CD14-positive monocyte (primary cell): ENCODE data around the gene GALNT15. TPM values are rescaled to one million over a fixed set of nuclear protein-coding genes. Genes with fewer than 3 reads are reported as not detected.

Source experiments
- DNase-seq, 3 donors: peaks; one replicate each; pipeline ENCODE4 v3.0.0-alpha.2; 2011 to 2022
- H2AFZ ChIP-seq: 2 replicates; pipeline ENCODE4 v1.6.0; 2012; ENCODE audit warnings: mild to moderate bottlenecking, low read depth, low read length, inconsistent platforms; ENCODE audit not compliant: insufficient read depth, poor library complexity, severe bottlenecking
- H3K27ac ChIP-seq, 2 donors: 1 replicate in 1 of 2; 2 replicates in 1 of 2; pipeline ENCODE4 v1.5.1; 2012 to 2013; ENCODE audit warnings: low read length in 2 of 2, control low read depth in 1 of 2, inconsistent platforms in 1 of 2, low read depth in 1 of 2, mild to moderate bottlenecking in 1 of 2
- H3K27me3 ChIP-seq, 2 donors: one replicate each; pipeline versions ENCODE4 v1.6.0 to v1.6.1; 2011 to 2013; ENCODE audit warnings: low read length in 2 of 2; ENCODE audit not compliant: control insufficient read depth in 2 of 2, insufficient read depth in 2 of 2
- H3K36me3 ChIP-seq, 2 donors: replicated peaks in 1 of 2; 1 replicate in 1 of 2; 2 replicates in 1 of 2; pipeline versions ENCODE4 v1.5.1 to v1.6.1; 2012 to 2013; ENCODE audit warnings: low read length in 2 of 2, control low read depth in 1 of 2, inconsistent platforms in 1 of 2, mild to moderate bottlenecking in 1 of 2; ENCODE audit not compliant: insufficient read depth in 2 of 2, control insufficient read depth in 1 of 2
- H3K4me1 ChIP-seq, 2 donors: 1 replicate in 1 of 2; 2 replicates in 1 of 2; pipeline versions ENCODE4 v1.5.1 to v1.6.1; 2012 to 2013; ENCODE audit warnings: low read length in 2 of 2, control low read depth in 1 of 2, inconsistent platforms in 1 of 2, mild to moderate bottlenecking in 1 of 2, moderate library complexity in 1 of 2; ENCODE audit not compliant: insufficient read depth in 2 of 2, control insufficient read depth in 1 of 2
- H3K4me2 ChIP-seq: replicated peaks from 2 replicates; pipeline ENCODE3; 2012; ENCODE audit warnings: low read length, moderate library complexity, mild to moderate bottlenecking; ENCODE audit not compliant: poor library complexity, severe bottlenecking; ENCODE audit errors: extremely low read depth
- H3K4me3 ChIP-seq, 3 experiments: fragments of 200-600 bp in 1 of 3; sonication (generic) in 1 of 3; replicated peaks in 1 of 3; 1 replicate in 2 of 3; 2 replicates in 1 of 3; pipeline ENCODE4 v1.5.1; 2011 to 2013; ENCODE audit warnings: low read length in 3 of 3, mild to moderate bottlenecking in 3 of 3, control low read depth in 2 of 3, low read depth in 2 of 3, inconsistent platforms in 1 of 3, moderate library complexity in 1 of 3
- H3K79me2 ChIP-seq: 2 replicates; pipeline ENCODE4 v1.6.0; 2012; ENCODE audit warnings: mild to moderate bottlenecking, control low read depth, inconsistent platforms, low read length, moderate library complexity; ENCODE audit not compliant: insufficient read depth
- H3K9ac ChIP-seq: 2 replicates; pipeline ENCODE4 v1.6.0; 2017; ENCODE audit warnings: low read length, mild to moderate bottlenecking; ENCODE audit not compliant: insufficient read depth, poor library complexity, severe bottlenecking
- H3K9me3 ChIP-seq, 2 donors: replicated peaks in 1 of 2; 1 replicate in 1 of 2; 2 replicates in 1 of 2; pipeline versions ENCODE4 v1.5.1 to v1.6.1; 2012 to 2013; ENCODE audit warnings: low read length in 2 of 2, control low read depth in 1 of 2; ENCODE audit not compliant: control insufficient read depth in 1 of 2, insufficient read depth in 1 of 2
- H4K20me1 ChIP-seq: 2 replicates; pipeline ENCODE4 v1.6.0; 2012; ENCODE audit warnings: mild to moderate bottlenecking, low read length, control low read depth, moderate library complexity; ENCODE audit not compliant: insufficient read depth
- H3K27ac Mint-ChIP-seq, 7 donors: one replicate each; pipeline ENCODE4 v1.8.0; 2020; ENCODE audit warnings: mild to moderate bottlenecking in 7 of 7, mixed read lengths in 7 of 7, moderate library complexity in 6 of 7, inconsistent platforms in 2 of 7
- H3K27me3 Mint-ChIP-seq, 3 donors: one replicate each; pipeline ENCODE4 v1.8.0; 2021 to 2022; ENCODE audit warnings: low read depth in 3 of 3, mild to moderate bottlenecking in 3 of 3, mixed read lengths in 3 of 3, moderate library complexity in 3 of 3, inconsistent platforms in 1 of 3
- H3K36me3 Mint-ChIP-seq, 2 donors: one replicate each; pipeline ENCODE4 v1.8.0; 2020; ENCODE audit warnings: mixed read lengths in 2 of 2, inconsistent platforms in 1 of 2, mild to moderate bottlenecking in 1 of 2
- H3K4me1 Mint-ChIP-seq: one replicate; pipeline ENCODE4 v1.8.0; 2020; ENCODE audit warnings: mild to moderate bottlenecking, mixed read lengths
- H3K4me3 Mint-ChIP-seq, 2 donors: one replicate each; pipeline ENCODE4 v1.8.0; 2020; ENCODE audit warnings: mild to moderate bottlenecking in 2 of 2, mixed read lengths in 2 of 2, moderate library complexity in 1 of 2
- H3K9me3 Mint-ChIP-seq, 7 donors: one replicate each; pipeline ENCODE4 v1.8.0; 2020 to 2022; ENCODE audit warnings: mixed read lengths in 7 of 7, mild to moderate bottlenecking in 6 of 7, moderate library complexity in 6 of 7, inconsistent platforms in 2 of 7
- CTCF ChIP-seq: fragments of 200-600 bp; IDR thresholded peaks from one replicate; pipeline ENCODE4 v1.8.0; 2022; ENCODE audit warnings: antibody characterized with exemption, mild to moderate bottlenecking
- WGBS: methylation state at CpG from one replicate; pipeline ENCODE4 v1.1.5; 2013; ENCODE audit warnings: missing lambda C conversion rate; ENCODE audit not compliant: insufficient coverage; 5-methylcytosine and 5-hydroxymethylcytosine counted together
- intact Hi-C, 2 donors: fragments of 100-400 bp; cut with micrococcal nuclease; formaldehyde crosslinking; loops; one replicate each; pipeline versions ENCODE4 v1.15.0 to v1.15.1; 2023
- polyA plus RNA-seq, 3 donors: library from polyadenylated mRNA; depleted of rRNA in 1 of 3; unstranded in 2 of 3; stranded (reverse) in 1 of 3; fragments of 300-500 nt in 2 of 3; fragments of >200 nt in 1 of 3; fragmentation: Illumina TruSeq in 2 of 3; gene quantifications; 1 replicate in 2 of 3; 2 replicates in 1 of 3; pipeline ENCODE4 v1.2.3, GENCODE V29; 2012 to 2021

GALNT15 gene
- polyA plus RNA-seq, 3 donors = not detected

GRCh38 chr3:16186565-16186964 is 12.1 kb downstream of the GALNT15 start:
- intact Hi-C loops = no loop called here
- no peak for DNase-seq
- H3K4me1 ChIP-seq = peaks cover 4% of the 10 kb centered on the region in 2 donors
- 76% methylated on average over 3 of the region's 3 CpGs for WGBS
- no peak overlapping the region for H3K27ac ChIP-seq
- H4K20me1 ChIP-seq = no peaks in the 10 kb centered on the region
- Mint-ChIP-seq H3K27ac (no peak overlapping the region), H3K4me1 (peaks cover 5% of the 10 kb centered on the region), H3K9me3 (no peaks in the 10 kb centered on the region), H3K27me3 (peaks cover 2 to 3% (median 2%) of the 10 kb centered on the region in 3 donors), H3K36me3 (no peaks in the 10 kb centered on the region), H3K4me3 (no peak overlapping the region)
- no peaks in the 10 kb centered on the region for H3K27me3 ChIP-seq
- no peaks in the 10 kb centered on the region for H3K9me3 ChIP-seq
- no peak overlapping the region for H2AFZ ChIP-seq
- no peak overlapping the region for H3K4me2 ChIP-seq
- no peak for TF ChIP-seq CTCF
- H3K4me3 ChIP-seq = no peak overlapping the region
- H3K79me2 ChIP-seq = no peaks in the 10 kb centered on the region
- H3K36me3 ChIP-seq = no peaks in the 10 kb centered on the region
- no peak overlapping the region for H3K9ac ChIP-seq

DNA sequence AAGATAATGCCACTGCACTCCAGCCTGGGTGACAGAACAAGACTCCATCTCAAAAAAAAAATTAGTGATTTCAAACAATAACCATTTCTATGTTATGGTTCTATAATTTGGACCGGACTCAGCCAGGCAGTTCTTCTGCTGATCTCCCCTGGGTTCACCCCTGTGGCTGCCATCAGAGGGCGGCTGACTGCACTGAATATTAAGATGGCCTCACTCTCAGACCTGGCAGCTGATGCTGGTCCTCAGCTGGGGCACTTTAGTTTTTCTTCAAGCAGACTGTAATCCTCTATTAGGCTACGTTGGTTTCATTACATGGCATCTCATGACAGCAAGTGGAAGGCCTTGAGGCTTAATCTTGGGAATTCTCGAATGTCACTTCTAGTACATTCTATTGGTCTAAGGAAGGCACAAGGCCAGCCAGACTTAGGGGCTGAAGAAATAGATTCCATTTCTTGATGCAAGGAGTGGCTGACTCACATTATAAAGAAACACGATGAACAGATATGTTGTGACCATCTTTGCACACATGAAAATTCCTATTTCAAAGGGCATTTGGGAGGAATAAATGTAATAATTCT is 12.8 kb downstream of the GALNT15 start:
- no peak overlapping the region for H3K27ac ChIP-seq
- Mint-ChIP-seq H3K36me3 (no peaks in the 10 kb centered on the region), H3K4me3 (no peak overlapping the region), H3K4me1 (no peaks in the 10 kb centered on the region), H3K27me3 (peaks cover 2 to 3% (median 2%) of the 10 kb centered on the region in 3 donors), H3K9me3 (no peaks in the 10 kb centered on the region), H3K27ac (no peak overlapping the region)
- H3K79me2 ChIP-seq = no peaks in the 10 kb centered on the region
- H4K20me1 ChIP-seq = no peaks in the 10 kb centered on the region
- no peak for TF ChIP-seq CTCF
- no peaks in the 10 kb centered on the region for H3K27me3 ChIP-seq
- H2AFZ ChIP-seq = no peak overlapping the region
- no peak overlapping the region for H3K4me2 ChIP-seq
- WGBS = 95% methylated on average over 2 of the region's 5 CpGs
- H3K4me3 ChIP-seq = no peak overlapping the region
- no peaks in the 10 kb centered on the region for H3K9me3 ChIP-seq
- no peak overlapping the region for H3K9ac ChIP-seq
- H3K36me3 ChIP-seq = no peaks in the 10 kb centered on the region
- H3K4me1 ChIP-seq = no peaks in the 10 kb centered on the region
- intact Hi-C loops = no loop called here
- DNase-seq = no peak
